NB4 (cell line): Measurements from ENCODE around the gene CD300LG.
A peak's percentile ranks its signal among the peaks of the same experiment; 100 is the strongest.

ENCODE experiments used
- DNase-seq: peaks from one replicate; pipeline ENCODE4 v3.0.0; 2010; ENCODE audit warnings: low read depth
- H3K4me3 ChIP-seq: one replicate; pipeline ENCODE4 v1.5.1; 2011; ENCODE audit warnings: mild to moderate bottlenecking, low read depth, low read length, moderate library complexity
- MAX ChIP-seq: IDR thresholded peaks from 2 replicates; pipeline ENCODE4 v1.6.1; 2011; ENCODE audit warnings: low read depth, low read length
- MYC ChIP-seq: IDR thresholded peaks from 2 replicates; pipeline ENCODE4 v1.6.1; 2011; ENCODE audit warnings: low read depth, low read length
- POLR2A ChIP-seq: IDR thresholded peaks from 2 replicates; pipeline ENCODE4 v1.6.1; 2011; ENCODE audit warnings: mild to moderate bottlenecking; ENCODE audit not compliant: insufficient read length; ENCODE audit errors: extremely low read depth
- TF ChIP-seq, protein P1 (sequence below): IDR thresholded peaks from one replicate; pipeline ENCODE4 v1.5.1; 2012; ENCODE audit warnings: low read depth, low read length

Gene CD300LG

DNA sequence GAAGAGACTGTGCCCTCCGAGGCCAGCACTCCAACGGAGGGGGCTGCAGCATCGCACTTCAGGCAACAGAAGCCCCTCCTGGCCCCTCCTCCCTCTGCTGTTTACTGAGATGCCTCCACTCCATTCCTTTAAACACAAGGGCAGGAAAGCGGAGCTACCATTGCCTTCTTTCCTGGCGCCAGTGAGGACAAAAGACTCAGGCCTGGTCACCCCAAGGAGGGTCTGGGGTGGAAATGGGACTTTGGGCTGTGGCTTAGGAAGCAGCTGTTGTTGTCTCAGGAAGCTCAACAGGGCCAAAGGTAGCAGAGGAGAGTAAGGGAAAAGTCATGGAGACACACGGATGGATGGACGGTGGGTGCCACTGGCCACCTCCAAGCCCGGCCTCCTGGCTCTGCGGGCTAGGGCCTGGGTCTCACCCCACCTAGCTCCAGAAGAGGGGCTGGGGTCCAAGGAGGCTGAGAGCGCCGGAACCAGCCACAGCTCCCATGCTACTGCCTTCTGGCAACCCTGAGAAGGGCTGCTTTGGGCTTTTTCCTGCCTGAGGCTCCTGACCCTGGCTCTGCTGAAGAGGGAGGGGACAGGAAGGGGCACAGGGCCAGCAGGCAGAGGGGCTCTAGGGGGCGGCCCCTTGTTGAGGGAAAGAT is 11.1 kb downstream of the CD300LG start:
- H3K4me3 ChIP-seq: no peak overlapping the region
- DNase-seq: no peak
- no peak for TF ChIP-seq MAX
- TF ChIP-seq POLR2A: no peak

GRCh38 chr17:43860077-43860725 is 13.2 kb downstream of the CD300LG start:
- H3K4me3 ChIP-seq: no peak overlapping the region
- no peak for DNase-seq
- TF ChIP-seq POLR2A: no peak
- TF ChIP-seq MYC: no peak
- TF ChIP-seq, protein P1, sequence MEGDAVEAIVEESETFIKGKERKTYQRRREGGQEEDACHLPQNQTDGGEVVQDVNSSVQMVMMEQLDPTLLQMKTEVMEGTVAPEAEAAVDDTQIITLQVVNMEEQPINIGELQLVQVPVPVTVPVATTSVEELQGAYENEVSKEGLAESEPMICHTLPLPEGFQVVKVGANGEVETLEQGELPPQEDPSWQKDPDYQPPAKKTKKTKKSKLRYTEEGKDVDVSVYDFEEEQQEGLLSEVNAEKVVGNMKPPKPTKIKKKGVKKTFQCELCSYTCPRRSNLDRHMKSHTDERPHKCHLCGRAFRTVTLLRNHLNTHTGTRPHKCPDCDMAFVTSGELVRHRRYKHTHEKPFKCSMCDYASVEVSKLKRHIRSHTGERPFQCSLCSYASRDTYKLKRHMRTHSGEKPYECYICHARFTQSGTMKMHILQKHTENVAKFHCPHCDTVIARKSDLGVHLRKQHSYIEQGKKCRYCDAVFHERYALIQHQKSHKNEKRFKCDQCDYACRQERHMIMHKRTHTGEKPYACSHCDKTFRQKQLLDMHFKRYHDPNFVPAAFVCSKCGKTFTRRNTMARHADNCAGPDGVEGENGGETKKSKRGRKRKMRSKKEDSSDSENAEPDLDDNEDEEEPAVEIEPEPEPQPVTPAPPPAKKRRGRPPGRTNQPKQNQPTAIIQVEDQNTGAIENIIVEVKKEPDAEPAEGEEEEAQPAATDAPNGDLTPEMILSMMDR: no peak
- TF ChIP-seq MAX: no peak

DNA sequence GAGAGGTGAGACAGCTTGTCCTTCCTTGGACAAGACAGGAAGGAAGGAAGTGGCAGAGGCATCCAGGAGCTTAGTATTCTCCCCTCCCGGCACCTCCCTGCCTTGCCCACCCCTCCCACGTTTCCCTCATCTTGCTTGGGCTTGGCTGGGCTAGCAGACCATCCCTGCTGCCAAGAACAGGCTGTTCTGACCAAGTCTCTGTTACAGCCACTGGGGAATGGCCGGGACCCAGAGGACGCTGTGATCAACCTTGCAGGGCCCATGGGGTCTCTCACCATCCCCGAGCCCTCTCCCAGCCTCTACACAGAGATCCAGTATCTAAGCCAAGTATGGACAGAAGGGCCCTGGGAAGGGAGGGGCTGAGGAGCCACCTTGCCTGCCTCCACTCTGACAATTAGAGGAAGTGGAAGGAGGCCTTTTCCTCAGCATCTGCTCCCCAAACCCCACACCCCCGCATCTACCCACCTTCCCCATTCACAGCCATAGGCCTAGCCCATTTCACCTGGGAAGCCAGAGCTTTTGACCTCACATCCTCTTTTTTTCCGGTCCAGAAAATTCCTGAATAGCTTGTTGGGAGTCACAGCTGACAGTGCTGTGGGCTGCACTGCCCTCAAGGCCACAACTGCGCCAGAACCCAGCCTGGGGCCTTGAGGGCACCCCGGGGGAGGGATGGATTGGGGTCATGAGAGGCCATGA is 14.1 kb downstream of the CD300LG start:
- H3K4me3 ChIP-seq: no peak overlapping the region
- TF ChIP-seq, protein P1: no peak
- no peak for TF ChIP-seq MAX
- TF ChIP-seq POLR2A: no peak
- DNase-seq: peak; percentile 19

DNA sequence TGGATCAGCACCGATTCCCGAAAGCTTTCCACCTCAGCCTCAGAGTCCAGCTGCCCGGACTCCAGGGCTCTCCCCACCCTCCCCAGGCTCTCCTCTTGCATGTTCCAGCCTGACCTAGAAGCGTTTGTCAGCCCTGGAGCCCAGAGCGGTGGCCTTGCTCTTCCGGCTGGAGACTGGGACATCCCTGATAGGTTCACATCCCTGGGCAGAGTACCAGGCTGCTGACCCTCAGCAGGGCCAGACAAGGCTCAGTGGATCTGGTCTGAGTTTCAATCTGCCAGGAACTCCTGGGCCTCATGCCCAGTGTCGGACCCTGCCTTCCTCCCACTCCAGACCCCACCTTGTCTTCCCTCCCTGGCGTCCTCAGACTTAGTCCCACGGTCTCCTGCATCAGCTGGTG is 15.0 kb downstream of the CD300LG start:
- TF ChIP-seq, protein P1: no peak
- TF ChIP-seq MAX (no peak), MYC (no peak), POLR2A (no peak)
- H3K4me3 ChIP-seq: no peak overlapping the region
- no peak for DNase-seq

GRCh38 chr17:43864161-43864984 is 17.4 kb downstream of the CD300LG start:
- TF ChIP-seq, protein P1: no peak
- TF ChIP-seq MYC (no peak), MAX (no peak), POLR2A (no peak)
- no peak for DNase-seq
- H3K4me3 ChIP-seq: no peak overlapping the region
